ENCODE results near the gene KRTAP9-2. TPM values are rescaled to one million over a fixed set of nuclear protein-coding genes. Genes with fewer than 3 reads are reported as not detected.
"Not testable (repeated sequence)": the region's sequence is repeated elsewhere in the genome, so short reads cannot be mapped to it uniquely, and the experiment has no call there.

The KRTAP9-2 gene
- not detected in 3 replicates for total RNA-seq

GRCh38 chr17:41226598-41227095 is at the start of gene KRTAP9-2:
Gene KRTAP9-2, plus strand, starts transcription at chr17:41226648. Its CDS starts 7 bp downstream, at chr17:41226655.
- DNase-seq (ENCODE audit: low spot score in 2 of 2, unreplicated experiment in 2 of 2); H3K27me3 Mint-ChIP-seq (ENCODE audit: low read depth); H3K36me3 Mint-ChIP-seq; H3K4me1 Mint-ChIP-seq; H3K4me3 Mint-ChIP-seq; H3K9me3 Mint-ChIP-seq; H3K27ac Mint-ChIP-seq: not testable (repeated sequence)

DNA sequence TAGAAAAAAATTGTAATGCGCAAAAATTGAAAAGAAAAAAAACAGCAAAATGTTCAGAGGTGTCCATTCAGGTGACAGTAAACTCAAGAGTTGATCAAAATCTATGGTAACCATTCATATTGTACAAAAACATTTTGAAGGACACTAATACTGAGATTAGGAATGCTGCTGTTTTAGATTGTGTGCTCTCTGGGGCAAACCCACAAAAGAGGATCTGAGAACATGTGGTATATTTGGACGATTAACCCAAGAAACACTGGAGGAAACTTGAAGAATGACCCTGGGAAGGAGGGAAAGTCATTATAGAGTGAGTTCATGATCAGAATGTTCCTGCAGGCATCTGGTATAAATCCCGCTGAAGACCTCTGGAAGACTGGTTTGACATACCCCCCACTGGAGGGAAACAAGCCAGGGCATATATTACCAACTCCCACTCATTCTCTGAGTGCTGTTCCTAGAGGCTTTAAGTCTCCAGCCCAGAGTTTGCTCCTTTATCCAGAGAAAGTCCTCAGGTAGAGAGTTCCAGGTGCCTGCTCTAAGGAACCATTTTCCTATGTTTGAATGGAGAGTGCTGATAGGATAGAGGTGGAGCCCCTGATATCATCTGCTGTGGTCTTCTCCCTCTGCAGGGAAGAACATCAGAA is 49.6 kb upstream of the KRTAP9-2 start:
- H3K4me3 Mint-ChIP-seq, result no peak overlapping the region
- no peaks in the 10 kb centered on the region for H3K27me3 Mint-ChIP-seq (ENCODE audit: low read depth)
- no peak overlapping the region for H3K27ac Mint-ChIP-seq
- H3K9me3 Mint-ChIP-seq, result no peaks in the 10 kb centered on the region
- H3K4me1 Mint-ChIP-seq, result peaks cover 3% of the 10 kb centered on the region
- no peak for TF ChIP-seq CTCF (IDR thresholded peaks at IDR 0.05; ENCODE audit: unreplicated experiment)
- no peaks in the 10 kb centered on the region for H3K36me3 Mint-ChIP-seq
- DNase-seq (ENCODE audit: low spot score in 2 of 2, unreplicated experiment in 2 of 2), result no peak

DNA sequence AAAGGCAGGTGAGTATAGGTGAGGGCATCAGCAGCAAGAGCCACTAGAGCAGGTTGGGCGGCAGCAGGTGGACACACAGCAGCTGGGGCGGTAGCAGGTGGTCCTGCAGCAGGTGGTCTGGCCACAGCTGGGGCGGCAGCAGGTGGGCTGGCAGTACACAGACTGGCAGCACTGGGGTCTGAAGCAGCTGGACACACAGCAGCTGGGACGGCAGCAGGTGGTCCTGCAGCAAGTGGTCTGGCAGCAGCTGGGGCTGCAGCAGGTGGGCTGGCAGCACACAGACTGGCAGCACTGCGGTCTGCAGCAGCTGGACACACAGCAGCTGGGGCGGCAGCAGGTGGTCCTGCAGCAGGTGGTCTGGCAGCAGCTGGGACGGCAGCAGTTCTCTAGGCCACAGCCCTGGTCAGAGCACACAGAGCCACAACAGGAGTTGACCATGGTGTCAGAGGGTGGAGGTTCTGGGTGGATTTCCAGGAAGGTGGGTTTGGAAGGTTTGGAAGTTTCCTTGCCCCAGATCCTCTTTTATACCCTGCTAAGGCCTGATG is 48.6 kb upstream of the KRTAP9-2 start, which contains the start of gene KRTAP4-2:
KRTAP4-2 (minus strand) TSS at position 495 of the 545 bp plus-strand sequence; CDS start at position 438, 57 bp downstream.
- H3K9me3 Mint-ChIP-seq, result no peaks in the 10 kb centered on the region
- peaks cover 5% of the 10 kb centered on the region for H3K4me1 Mint-ChIP-seq
- no peaks in the 10 kb centered on the region for H3K27me3 Mint-ChIP-seq (ENCODE audit: low read depth)
- no peak within 1 kb of the TSS for H3K27ac Mint-ChIP-seq
- DNase-seq (ENCODE audit: low spot score in 2 of 2, unreplicated experiment in 2 of 2), result no peak
- H3K36me3 Mint-ChIP-seq, result no peaks in the 10 kb centered on the region
- no peak within 1 kb of the TSS for H3K4me3 Mint-ChIP-seq
- TF ChIP-seq CTCF (IDR thresholded peaks at IDR 0.05; ENCODE audit: unreplicated experiment), result no peak

DNA sequence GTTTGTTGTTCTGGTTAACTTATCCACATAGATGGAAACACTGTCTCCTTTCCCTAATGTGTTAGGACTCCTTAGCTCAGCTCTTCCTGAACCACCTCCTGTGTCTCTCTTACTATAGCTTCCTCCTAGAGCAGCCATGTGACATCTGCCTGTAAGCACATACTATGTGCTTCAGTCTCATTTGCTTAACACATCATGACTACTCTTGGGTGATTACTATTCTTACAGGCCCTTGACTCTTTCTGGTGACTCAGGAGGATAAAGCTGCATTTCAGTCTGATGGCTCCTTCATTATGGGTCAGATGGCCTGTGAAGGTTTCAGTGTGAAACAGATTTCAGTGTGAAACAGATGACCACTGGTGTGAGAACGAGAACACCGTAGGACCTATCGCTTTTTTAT is 48.1 kb upstream of the KRTAP9-2 start:
- peaks cover 5% of the 10 kb centered on the region for H3K4me1 Mint-ChIP-seq
- H3K36me3 Mint-ChIP-seq, result no peaks in the 10 kb centered on the region
- no peak overlapping the region for H3K27ac Mint-ChIP-seq
- TF ChIP-seq CTCF (IDR thresholded peaks at IDR 0.05; ENCODE audit: unreplicated experiment), result no peak
- no peak for DNase-seq (ENCODE audit: low spot score in 2 of 2, unreplicated experiment in 2 of 2)
- H3K4me3 Mint-ChIP-seq, result no peak overlapping the region
- H3K27me3 Mint-ChIP-seq (ENCODE audit: low read depth), result no peaks in the 10 kb centered on the region
- no peaks in the 10 kb centered on the region for H3K9me3 Mint-ChIP-seq

DNA sequence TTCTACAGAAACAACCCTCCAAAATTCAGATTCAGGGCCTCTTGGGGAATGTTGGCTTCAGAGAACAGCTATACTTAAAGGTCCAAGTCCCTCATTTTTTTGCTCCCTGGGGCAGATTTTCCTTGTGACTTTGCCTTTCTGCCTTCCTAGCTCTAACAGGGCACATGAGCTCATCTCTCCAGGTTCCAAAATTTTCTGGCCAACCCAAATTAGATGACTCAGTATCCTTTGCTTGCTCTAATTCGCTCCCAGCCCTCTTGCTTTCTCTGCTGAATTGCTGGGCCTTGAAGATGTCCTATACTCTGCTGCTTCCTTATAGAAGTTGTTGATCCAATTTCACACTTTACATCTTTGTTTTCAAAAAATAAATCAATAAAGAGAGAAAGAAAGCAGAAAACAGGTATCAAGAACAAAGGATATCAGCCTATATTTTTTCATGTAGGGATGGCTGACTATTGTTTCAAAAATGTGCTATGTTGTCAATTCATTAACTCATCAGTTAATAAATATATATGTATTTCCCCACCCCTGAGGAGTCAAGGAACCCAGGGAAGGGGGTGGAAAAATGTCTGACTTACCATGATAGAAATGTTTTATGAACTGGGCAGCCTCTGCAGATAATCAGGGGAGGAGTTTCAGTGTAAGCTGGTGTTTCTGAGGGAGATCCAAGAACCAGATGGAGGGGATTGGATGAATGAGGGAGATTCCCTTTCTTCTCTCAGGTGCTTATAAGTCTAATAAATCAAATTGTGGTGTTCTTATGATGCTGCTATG is 47.4 kb upstream of the KRTAP9-2 start:
- Mint-ChIP-seq H3K27me3 (ENCODE audit: low read depth) (no peaks in the 10 kb centered on the region), H3K36me3 (no peaks in the 10 kb centered on the region), H3K4me3 (no peak overlapping the region), H3K4me1 (peaks cover 5% of the 10 kb centered on the region), H3K9me3 (peaks cover under 1% of the 10 kb centered on the region), H3K27ac (no peak overlapping the region)
- TF ChIP-seq CTCF (IDR thresholded peaks at IDR 0.05; ENCODE audit: unreplicated experiment), result no peak
- no peak for DNase-seq (ENCODE audit: low spot score in 2 of 2, unreplicated experiment in 2 of 2)

DNA sequence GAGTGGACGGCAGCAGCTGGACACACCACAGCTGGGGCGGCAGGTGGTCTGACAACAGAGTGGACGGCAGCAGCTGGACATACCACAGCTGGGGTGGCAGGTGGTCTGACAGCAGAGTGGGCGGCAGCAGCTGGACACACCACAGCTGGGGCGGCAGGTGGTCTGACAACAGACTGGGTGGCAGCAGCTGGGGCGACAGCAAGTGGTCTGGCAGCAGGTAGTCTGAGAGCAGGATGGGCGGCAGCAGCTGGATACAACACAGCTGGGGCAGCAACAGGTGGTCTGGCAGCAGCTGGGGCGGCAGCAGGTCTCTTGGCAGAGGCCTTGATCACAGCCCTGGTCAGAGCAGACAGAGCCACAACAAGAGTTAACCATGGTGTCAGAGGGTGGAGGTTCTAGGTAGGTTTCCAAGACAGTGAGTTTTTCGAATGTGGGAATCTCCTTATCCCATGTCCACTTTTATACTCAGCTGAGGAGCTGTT is 41.9 kb upstream of the KRTAP9-2 start, which contains the start of gene KRTAP4-1:
KRTAP4-1 (minus strand) TSS at position 432 of the 482 bp plus-strand sequence; CDS start at position 375, 57 bp downstream.
- Mint-ChIP-seq H3K27me3 (ENCODE audit: low read depth) (peaks cover 5% of the 10 kb centered on the region), H3K4me1 (peaks cover 2% of the 10 kb centered on the region), H3K36me3 (no peaks in the 10 kb centered on the region), H3K4me3 (no peak within 1 kb of the TSS), H3K27ac (no peak within 1 kb of the TSS), H3K9me3 (peaks cover 4% of the 10 kb centered on the region)
- TF ChIP-seq CTCF (IDR thresholded peaks at IDR 0.05; ENCODE audit: unreplicated experiment), result no peak
- DNase-seq (ENCODE audit: low spot score in 2 of 2, unreplicated experiment in 2 of 2), result no peak
